ENCODE measurements around the gene ZDHHC21.

ZDHHC21 gene

DNA sequence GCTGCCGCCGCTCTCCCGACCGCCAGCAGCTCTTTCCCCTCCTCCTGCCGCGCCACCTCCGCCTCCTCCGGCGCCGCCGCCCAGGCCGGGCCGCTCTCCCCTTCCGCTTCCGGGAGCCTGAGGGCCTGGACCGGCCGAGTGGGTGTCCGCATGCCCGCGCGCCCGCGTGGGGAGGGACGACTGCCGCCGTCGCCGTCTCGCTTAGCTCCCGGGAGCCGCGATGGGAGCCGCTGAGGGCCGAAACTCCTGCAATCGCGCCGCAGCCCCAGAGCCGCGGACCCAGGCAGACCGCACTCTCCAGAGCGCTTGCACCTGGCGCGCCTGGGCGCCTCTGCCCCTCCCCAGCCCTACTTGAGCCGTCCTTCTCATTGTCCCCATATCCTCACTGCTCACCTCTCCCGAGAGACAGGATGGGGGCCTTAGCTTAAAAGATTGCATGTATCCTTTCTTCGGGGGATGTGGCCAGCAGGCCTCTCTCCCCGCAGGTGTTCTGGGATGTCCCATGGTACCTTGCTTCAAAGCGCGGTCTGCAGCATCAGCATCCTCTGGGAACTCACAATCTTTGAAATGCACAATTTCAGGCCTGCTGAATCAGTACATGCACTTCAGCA lies at the start of gene ZDHHC21:
ZDHHC21 (minus strand) TSS at position 182 of the 611 bp plus-strand sequence. CDS start 19,092 bp downstream, outside the sequence.
- DNase-seq: peak in 54 of 56 donors; percentile 14 to 84 (median 58)

DNA sequence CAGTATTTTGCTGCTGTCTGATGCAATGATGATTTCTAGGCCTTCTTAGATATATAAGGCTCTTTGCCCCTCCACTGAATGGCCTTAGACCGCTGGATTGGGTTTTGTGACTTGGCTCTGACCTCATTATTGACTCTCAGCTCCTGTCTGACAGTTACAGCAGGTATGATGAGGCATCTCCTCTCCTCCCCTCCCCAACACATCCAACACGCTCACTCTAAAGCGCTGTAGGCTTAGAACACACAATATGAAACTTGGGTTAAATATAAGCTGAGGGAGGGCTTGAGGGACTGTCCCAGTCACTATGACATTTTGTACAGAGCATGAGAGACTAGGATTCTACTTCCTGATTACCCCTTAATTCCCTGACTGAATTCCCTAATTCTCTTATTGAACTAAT lies 48.1 kb upstream of the ZDHHC21 start:
- no peak for DNase-seq

DNA sequence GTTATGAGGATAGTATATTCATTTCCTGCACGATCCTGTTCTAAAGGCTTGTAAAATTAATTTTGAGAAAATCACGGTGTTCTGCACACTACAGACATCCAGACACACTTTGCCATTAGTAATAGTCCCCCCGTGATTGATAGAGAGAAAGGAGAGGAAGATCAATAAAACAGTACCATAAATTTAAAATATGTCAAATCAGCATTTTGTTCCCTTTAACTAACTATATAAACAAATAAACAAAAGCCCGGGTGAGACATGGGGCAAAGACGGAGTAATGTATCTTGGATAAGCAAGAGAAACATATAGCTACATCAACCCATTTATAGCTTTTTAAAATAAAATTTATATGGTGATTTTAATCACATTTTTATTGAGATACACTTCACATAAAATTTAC lies 39.9 kb upstream of the ZDHHC21 start:
- DNase-seq: no peak

DNA sequence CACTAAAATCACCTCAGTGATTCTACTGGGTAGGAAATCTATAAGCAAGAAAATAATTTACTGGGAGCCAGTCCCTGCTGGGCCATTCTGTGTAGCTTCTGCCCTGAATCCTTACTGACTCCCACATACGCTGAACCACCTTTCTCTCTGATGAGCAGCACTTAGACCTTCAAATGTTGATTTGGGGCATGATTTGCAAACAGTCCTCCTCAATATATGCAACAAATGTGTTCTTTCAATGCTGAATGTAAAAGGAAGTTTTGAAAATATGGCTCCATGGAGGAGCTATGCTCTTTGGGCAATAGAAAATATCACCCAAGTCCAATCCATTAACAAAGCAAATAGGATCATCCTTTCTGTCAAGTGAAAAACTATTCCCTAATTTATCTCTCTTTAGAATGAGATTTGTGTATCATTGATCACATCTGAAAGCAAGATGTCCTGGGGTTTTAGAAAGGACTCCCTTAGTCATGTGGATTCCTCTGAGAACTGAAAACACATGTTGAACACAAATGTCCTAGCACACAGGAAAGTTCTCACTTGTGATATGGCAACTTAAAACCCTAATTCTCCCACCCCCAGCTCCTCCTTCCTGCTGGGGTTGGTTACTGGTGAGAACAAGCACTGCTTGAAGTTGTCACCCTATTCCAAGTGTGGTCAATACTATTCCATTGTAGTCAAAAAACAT lies 38.2 kb upstream of the ZDHHC21 start:
- DNase-seq: no peak

DNA sequence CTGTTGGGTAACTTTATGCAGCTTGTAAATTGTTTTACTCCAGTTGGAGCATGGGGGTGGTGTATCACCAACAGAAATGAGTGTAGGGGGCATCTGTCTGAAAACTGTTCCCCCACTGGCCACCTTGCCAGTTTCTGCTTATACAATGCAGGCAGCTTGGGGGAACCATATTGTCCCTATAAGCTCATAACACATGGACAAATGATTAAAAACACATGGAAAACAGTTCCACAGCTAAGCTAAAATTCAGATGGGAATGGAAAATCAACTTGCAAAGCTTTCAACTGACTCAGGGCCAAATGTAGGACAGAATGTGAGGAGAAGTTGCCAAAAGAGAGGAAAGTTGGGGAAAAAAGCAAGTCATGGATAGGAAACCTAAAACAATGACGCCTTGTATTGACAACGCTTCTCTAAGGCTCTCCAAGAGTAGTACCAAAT lies 37.2 kb upstream of the ZDHHC21 start:
- no peak for DNase-seq

DNA sequence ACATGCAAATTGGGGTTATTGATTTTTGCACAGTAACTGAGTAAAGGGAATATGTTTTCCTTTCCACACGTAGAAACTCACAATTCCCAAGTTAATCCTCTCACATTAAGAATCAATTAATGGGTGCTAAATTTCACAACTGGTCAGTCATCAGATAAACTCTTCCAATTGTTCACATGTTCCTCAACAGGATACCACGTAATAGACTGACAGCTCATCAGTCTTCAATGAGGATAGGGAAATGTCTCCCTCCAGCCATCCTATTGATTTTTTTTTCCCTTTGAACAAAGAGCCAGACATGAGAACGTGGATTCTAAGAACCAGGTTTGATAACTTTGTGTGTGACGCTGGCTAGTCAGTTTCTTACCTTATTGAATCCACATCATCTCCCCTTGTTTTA lies 30.1 kb upstream of the ZDHHC21 start:
- no peak for DNase-seq

- DNase-seq: no peak
Observed at GRCh38 chr9:14722391-14723035, 29.3 kb upstream of the ZDHHC21 start, which contains the start of gene CER1. CER1 (minus strand) TSS chr9:14722733; CDS start chr9:14722672, 61 bp downstream.

GRCh38 chr9:14719231-14719923 lies 26.1 kb upstream of the ZDHHC21 start:
- DNase-seq: no peak

GRCh38 chr9:14715102-14715501 lies 21.9 kb upstream of the ZDHHC21 start:
- DNase-seq: no peak

DNA sequence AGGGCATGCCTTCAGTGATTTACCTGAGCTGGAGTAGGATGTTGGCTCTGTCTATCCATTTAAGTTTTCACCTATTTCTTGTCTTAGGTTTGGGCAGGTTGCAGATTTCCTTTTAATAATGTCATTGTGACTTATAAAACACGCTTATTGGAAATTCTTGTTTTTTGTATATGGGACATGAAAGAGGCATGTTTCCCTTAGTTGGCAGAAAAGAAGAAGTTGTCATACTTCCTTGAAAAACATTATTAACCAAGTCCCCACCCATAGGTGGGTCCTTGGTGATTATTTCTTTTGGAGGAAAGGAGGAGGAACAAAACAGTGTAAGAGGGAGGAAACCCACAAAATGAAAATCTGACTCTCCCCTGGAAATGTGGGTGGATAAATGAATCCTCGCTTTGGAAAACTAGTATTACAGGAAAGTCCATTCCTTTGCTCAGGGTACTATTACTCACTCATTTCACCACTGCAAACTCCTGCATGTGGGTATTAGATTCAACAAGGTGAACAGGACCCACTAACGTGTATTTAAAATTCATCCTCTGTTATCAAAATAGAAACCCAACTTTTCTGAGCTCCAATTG lies 20.0 kb upstream of the ZDHHC21 start:
- no peak for DNase-seq

- DNase-seq: no peak
Observed at GRCh38 chr9:14710804-14711203, 17.6 kb upstream of the ZDHHC21 start.

DNA sequence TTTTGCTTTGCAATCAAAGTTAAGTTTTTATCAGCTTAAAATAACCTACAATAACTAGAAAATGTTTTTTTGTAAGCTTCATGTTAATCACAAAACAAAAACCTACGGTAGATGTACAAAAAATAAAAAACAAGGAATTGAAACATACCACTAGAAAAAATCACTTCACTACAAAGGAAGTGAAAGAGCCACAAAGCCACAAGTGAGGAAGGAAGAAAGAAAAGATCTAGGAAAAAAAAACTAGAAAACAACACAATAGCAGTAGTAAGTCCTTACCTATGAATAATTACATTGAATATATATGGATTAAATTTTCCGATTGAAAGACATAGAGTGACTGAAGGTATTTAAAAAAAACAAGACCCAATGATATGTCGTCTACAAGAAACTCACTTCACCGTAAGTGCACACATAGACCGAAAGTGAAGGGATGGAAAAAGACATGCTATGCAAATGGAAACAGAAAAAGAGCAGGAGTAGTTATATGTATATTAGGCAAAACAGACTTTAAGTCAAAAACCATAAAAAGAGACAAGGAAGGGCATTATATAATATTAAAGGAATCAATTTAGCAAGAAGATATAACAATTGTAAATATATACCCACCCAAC lies 13.4 kb upstream of the ZDHHC21 start:
- DNase-seq: no peak

DNA sequence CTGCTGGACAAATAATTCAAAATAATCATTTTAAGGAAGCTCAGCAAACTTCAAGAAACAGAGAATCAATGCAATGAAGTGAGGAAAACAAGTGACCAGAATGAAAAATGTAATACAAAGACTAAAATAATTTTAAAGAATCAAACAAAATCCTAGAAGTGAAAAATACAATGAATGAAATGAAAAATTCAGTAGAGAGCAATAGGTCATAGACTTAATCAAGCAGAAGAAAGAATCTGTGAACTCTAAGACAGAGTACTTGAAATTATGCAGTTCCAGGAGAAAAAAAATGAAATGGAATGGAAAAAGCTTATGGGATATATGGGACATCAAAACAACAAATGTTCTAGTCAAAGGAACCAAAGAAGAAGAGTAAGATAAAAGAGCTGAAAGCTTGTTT lies 11.8 kb upstream of the ZDHHC21 start:
- DNase-seq: no peak

GRCh38 chr9:14704281-14704680 lies 11.0 kb upstream of the ZDHHC21 start:
- DNase-seq: no peak

DNA sequence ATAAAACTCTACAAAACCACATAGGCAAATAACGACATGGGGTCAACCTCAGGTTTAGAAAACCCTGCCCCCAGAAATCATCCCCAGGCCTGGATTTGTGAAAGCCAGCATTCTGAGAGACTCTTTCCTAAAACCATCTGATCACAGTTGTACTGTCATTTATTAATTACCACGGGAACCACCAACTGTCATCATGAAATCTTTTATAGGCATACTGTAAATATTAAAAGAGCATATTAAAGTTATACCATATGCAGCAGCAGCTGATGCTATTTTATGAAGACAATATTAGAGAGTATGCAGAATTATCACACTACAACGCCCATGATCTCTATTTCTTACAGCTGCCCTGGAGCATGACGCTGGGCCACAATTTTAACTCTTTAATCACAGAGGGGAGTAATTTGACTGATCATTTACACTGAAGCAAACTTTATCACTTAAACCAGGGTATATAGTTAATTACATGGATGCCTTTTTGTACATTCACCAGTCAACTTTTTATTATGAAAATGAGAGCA lies 9.0 kb upstream of the ZDHHC21 start:
- DNase-seq: no peak

GRCh38 chr9:14692470-14693250 lies 572 bp downstream of the ZDHHC21 start:
- DNase-seq: peak in 36 of 56 donors; percentile 4 to 84 (median 40)

DNA sequence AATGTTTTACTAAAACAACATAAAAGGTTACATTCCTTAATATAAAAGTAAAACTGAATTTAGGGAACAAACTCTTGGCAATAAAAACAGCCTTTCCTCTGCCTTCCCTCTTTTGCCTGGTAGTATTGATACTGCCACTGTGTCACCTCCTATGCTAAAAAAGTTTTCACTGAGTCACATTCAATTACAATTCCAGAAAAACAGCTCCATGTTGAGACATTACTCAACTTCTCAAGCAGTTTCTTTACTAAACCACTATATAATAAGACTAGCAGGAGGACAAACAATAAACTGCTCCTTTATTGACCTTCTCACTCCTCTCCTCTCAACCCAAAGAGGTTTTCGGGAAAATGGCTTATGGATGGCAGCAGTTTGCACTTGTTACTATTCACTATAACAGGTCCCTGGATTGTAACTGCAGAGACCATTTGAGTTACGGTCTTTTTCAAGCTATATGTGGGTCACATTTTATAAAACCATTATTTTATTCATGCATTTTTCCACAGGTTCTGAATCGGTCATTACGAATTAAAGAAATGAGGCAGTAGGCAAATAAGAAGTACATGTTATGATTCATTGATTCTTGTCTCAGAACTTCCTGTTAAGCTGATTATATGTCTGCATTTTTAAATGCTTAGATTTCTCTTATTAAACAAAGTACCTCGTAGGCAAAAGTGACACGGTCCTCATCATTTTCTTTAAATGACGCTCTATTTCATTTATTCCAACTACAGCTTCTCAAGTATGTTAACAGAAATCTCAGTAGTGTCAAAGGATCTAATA lies 2.1 kb downstream of the ZDHHC21 start:
- DNase-seq: no peak

DNA sequence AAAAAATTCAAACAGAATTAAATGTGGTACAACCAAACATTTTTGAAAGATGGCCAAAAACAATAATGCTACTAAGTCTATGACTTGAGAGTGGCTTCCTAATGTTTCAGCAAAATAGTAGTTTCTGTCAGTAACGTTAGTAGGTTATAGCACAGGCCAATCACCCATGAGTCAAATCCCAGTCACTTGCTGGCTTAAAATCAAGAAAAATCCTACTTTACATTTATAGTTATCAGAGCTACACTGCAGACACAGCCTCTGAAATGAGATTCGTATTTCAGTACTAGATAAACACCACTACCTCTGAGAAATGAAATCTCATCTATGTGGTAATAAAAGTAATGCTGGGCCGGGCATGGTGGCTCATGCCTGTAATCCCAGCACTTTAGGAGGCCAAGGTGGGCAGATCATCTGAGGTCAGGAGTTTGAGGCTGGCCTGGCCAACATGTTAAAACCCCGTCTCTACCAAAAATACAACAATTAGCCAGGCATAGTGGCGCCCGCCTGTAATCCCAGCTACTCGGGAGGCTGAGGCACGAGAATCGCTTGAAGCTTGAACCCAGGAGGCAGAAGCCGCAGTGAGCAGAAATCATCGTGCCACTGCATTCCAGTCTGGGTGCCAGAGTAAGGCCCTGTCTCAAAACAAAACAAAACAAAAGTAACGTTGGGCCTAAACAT lies 6.1 kb downstream of the ZDHHC21 start:
- DNase-seq: no peak

DNA sequence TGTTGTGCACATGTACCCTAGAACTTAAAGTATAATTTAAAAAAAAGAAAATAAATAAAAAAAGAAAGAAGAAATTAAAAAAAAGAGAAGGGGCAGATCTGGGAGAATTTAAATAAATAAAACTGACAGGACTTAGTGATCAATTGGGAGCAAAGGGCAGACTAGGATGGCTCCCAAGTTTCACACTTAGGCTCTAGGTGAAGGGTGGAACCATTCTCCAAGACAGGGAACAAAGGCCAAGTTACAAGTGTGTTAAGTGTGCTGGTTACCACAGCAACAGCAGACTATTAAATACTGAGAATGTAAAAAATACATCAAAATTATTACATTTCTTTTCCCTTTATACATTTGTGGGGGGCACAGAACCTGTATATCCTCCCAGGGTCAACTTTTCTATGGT lies 7.1 kb downstream of the ZDHHC21 start:
- no peak for DNase-seq
